Activated T-helper 2 cell treated with anti-CD3 and anti-CD28 coated beads, Interferon-gamma antibody, Interleukin-2, Interleukin-4, amounts not matched to agents 10 μg/mL and 5 μg/mL and 100 μg/mL, durations not matched to agents 14 hours and 24 hours and 36 hours (primary cell): ENCODE data around the gene LETM1. TPM values are rescaled to one million over a fixed set of nuclear protein-coding genes. Genes with fewer than 3 reads are reported as not detected.

Experiments used
- DNase-seq: peaks from one replicate; pipeline ENCODE4 v3.0.0; 2021; ENCODE audit warnings: low spot score
- H3K27ac Mint-ChIP-seq: one replicate; pipeline ENCODE4 v1.8.0; 2021; ENCODE audit warnings: mixed read lengths
- H3K27me3 Mint-ChIP-seq: one replicate; pipeline ENCODE4 v1.8.0; 2021; ENCODE audit warnings: low read depth, mixed read lengths
- H3K36me3 Mint-ChIP-seq: one replicate; pipeline ENCODE4 v1.8.0; 2021; ENCODE audit warnings: low read depth, mixed read lengths
- H3K4me1 Mint-ChIP-seq: one replicate; pipeline ENCODE4 v1.8.0; 2021; ENCODE audit warnings: low read depth, mixed read lengths
- H3K4me3 Mint-ChIP-seq: one replicate; pipeline ENCODE4 v1.8.0; 2021; ENCODE audit warnings: low read depth, mild to moderate bottlenecking, moderate library complexity, mixed read lengths
- H3K9me3 Mint-ChIP-seq: one replicate; pipeline ENCODE4 v1.8.0; 2021; ENCODE audit warnings: mixed read lengths
- intact Hi-C: fragments of 100-400 bp; cut with micrococcal nuclease; formaldehyde crosslinking; loops from one replicate; pipeline ENCODE4 v1.15.1; 2023
- total RNA-seq: library from RNA; stranded (reverse); gene quantifications from 2 replicates; pipeline ENCODE4 v1.2.3, GENCODE V29; 2022

Gene LETM1
- total RNA-seq, 1 donor from 2014 or later: 76.6 TPM

DNA sequence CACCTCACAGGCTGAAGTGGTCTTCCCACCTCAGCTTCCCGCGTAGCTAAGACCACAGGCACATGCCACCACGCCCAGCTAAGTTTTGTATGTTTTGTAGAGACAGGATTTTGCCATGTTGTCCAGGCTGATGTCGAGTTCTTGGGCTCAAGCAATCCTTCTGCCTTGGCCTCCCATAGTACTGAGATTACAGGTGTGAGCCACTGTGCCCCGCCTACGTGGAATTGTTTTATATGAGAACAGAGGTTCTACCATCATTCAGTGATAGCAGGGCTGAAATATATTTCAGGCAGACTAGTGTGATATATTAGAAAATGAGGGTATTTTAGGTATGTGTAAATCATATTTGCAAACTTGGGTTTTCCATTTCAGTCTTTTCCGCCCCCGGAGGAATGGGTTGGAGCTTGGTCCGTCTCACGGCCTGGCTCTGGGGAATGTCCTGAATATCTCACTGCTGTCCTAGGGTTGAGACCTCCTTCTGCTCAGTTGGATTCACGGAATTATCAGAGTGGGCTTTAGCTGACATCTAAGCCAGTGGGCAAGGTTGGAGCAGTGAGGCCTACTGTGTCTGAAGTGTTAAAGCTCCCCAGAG lies 35.1 kb upstream of the LETM1 start:
- Mint-ChIP-seq H3K27ac (no peak overlapping the region), H3K4me3 (no peak overlapping the region), H3K27me3 (no peaks in the 10 kb centered on the region), H3K4me1 (peaks cover 29% of the 10 kb centered on the region), H3K9me3 (no peaks in the 10 kb centered on the region), H3K36me3 (peaks cover 45% of the 10 kb centered on the region)
- intact Hi-C loops: no loop called here
- no peak for DNase-seq

DNA sequence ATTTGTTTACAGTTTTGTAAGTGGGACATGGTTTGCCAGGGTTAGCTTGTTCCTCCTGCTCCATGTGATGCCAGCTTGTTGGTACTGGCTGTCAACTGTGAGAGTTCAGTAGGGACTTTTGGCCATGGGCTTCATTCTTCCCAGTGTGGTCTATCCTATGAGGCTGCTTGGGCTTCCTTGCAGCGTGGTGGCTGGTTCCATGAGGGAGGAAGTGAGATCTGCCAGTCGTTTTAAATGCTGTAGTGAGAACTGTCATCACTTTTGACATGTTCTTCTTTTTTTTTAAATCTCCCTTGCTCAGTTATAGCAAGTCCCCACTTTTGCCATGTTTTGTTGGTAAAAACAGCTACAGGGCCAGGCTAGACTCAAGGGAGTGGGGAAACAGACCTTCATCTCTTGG lies 31.1 kb upstream of the LETM1 start:
- Mint-ChIP-seq H3K36me3 (peaks cover 37% of the 10 kb centered on the region), H3K4me3 (no peak overlapping the region), H3K27me3 (no peaks in the 10 kb centered on the region), H3K27ac (peak overlapping the region; percentile 58), H3K4me1 (peaks cover 37% of the 10 kb centered on the region), H3K9me3 (no peaks in the 10 kb centered on the region)
- DNase-seq: no peak
- intact Hi-C loops: no loop called here

DNA sequence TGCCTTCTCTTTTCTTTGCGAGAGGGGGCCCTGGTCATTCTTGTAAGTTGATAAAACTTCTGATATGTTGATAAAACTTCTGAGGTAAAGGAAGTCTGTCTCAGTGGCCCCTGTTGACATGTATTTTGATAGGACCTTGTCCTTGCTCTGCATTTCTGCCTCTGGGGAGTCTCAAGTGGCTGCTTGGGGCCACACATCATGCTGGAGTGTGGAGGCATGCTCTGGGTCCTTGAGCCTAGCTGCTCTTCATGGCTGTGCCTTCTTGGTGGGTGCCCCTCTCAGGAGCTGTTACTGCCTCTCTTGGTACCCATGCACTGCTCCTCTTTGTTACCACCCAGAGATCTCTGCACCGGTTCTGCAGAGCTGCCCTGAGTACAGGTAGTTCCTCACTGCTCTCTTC lies 29.5 kb upstream of the LETM1 start:
- no peaks in the 10 kb centered on the region for H3K27me3 Mint-ChIP-seq
- H3K4me3 Mint-ChIP-seq: no peak overlapping the region
- no peak for DNase-seq
- H3K4me1 Mint-ChIP-seq: peaks cover 41% of the 10 kb centered on the region
- H3K27ac Mint-ChIP-seq: peak overlapping the region; percentile 43
- no peaks in the 10 kb centered on the region for H3K9me3 Mint-ChIP-seq
- peaks cover 42% of the 10 kb centered on the region for H3K36me3 Mint-ChIP-seq
- intact Hi-C loops: no loop called here

DNA sequence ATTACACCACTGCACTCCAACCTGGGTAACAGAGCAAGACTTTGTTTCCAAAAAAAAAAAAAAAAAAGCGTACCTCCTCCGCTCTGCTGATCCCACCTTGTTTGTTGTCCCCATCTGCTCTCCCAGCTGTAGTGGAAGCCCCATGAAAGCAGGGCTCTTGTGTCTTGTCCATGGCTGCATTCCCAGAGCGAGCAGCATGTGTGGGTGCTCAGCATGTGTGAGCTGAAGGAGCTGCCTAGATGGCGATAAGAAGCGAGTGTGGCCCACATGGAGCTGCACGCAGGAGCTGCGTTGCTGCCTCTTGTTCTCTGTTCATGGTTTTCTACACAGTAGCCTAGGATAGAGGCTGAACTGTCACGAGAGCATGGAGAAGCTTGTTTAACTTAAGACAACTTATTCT lies 27.6 kb upstream of the LETM1 start:
- intact Hi-C loops: no loop called here
- H3K9me3 Mint-ChIP-seq: no peaks in the 10 kb centered on the region
- no peak for DNase-seq
- peak overlapping the region; percentile 74 for H3K27ac Mint-ChIP-seq
- peaks cover 48% of the 10 kb centered on the region for H3K36me3 Mint-ChIP-seq
- no peak overlapping the region for H3K4me3 Mint-ChIP-seq
- no peaks in the 10 kb centered on the region for H3K27me3 Mint-ChIP-seq
- H3K4me1 Mint-ChIP-seq: peaks cover 51% of the 10 kb centered on the region

DNA sequence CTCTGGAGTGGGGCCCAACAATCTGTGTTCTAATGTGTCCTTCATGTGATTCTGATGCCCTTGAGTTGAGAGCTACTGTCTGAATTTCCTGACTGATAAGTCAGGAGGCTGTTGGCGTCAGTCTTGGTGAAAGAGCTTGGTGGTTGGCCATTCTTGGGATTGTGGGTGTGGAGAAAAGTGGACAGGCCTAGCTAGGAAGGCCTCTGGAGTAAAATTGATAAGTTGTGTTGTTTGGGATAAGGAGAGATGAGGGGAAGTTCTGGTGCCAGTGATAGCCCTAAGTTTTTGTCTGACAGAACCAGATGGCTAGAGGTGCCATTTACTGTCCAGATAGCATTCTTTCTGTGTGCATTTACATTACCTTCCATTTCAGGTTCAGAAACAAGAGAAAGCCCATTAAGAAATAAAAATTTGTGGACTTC lies 26.9 kb upstream of the LETM1 start:
- Mint-ChIP-seq H3K36me3 (peaks cover 50% of the 10 kb centered on the region), H3K4me1 (peaks cover 53% of the 10 kb centered on the region), H3K27ac (no peak overlapping the region), H3K27me3 (no peaks in the 10 kb centered on the region), H3K4me3 (no peak overlapping the region), H3K9me3 (no peaks in the 10 kb centered on the region)
- intact Hi-C loops: no loop called here
- DNase-seq: no peak

DNA sequence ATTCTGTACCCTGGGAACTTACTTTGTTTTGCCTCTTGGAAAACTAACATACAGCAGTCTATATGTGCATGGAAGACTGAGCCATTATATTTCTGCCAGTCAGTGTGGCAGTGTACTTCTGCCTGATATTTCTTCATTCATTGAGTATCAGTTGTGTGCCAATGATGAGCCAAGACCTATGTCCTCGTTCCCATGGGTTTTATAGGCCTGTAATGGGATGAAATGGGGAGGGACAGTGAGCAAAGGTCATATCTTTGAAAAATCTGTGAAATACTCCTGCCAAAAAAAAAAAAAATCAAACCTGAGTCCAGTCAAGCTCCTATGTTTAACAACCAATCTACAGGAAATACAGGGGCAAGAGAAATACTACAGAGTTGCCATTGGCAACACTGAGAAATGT lies 24.4 kb upstream of the LETM1 start:
- DNase-seq: no peak
- no peaks in the 10 kb centered on the region for H3K9me3 Mint-ChIP-seq
- H3K4me3 Mint-ChIP-seq: no peak overlapping the region
- peaks cover 46% of the 10 kb centered on the region for H3K36me3 Mint-ChIP-seq
- H3K4me1 Mint-ChIP-seq: peaks cover 45% of the 10 kb centered on the region
- H3K27me3 Mint-ChIP-seq: no peaks in the 10 kb centered on the region
- peak overlapping the region; percentile 38 for H3K27ac Mint-ChIP-seq
- intact Hi-C loops: no loop called here

DNA sequence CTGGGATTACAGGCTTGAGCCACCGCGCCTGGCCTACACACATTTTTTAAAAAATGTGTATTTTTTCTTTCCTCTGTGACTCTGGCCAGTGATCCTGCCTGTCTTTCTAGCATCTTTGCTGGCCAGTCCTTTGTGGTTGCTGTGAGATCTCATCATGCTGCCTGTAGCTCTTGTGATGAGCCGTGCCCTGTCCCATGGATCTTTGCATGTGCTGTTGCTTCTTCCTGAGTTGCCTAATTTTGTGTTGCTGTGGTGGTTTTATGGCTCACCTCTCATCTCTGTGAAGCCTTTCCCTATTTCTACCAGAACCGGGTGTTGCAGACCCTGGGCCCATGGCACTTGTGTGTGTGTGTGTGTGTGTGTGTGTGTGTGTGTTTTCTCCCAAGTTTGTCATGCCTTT lies 23.5 kb upstream of the LETM1 start:
- Mint-ChIP-seq H3K27me3 (no peaks in the 10 kb centered on the region), H3K4me1 (peaks cover 47% of the 10 kb centered on the region), H3K4me3 (no peak overlapping the region), H3K27ac (peak overlapping the region; percentile 46), H3K36me3 (peaks cover 47% of the 10 kb centered on the region), H3K9me3 (no peaks in the 10 kb centered on the region)
- DNase-seq: no peak
- intact Hi-C loops: no loop called here

DNA sequence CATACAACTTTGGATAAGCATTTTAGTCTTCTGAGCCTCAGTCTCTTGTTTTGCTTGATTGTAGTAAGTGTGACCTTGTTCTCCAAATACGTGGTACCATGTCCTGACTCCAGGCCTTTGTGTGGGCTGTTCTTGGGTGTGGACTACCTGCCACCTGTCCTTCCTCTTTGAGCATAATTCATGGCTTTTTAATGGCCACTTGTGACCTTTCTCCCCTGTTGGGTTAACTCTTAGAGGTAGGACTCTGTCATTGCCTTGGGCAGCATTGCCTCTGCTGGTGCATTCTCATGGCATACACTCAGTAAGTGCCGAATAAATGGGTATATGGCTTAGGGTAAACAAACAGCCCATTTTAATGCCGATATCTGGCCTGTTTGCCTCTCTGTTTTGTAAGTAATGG lies 18.2 kb upstream of the LETM1 start:
- no peaks in the 10 kb centered on the region for H3K27me3 Mint-ChIP-seq
- intact Hi-C loops: loop anchor here (5.0 kb wide), 1 partner anchor 538 kb away; no protein-coding TSS in a partner anchor
- peak overlapping the region; percentile 99 for H3K4me3 Mint-ChIP-seq
- peaks cover 40% of the 10 kb centered on the region for H3K4me1 Mint-ChIP-seq
- H3K9me3 Mint-ChIP-seq: no peaks in the 10 kb centered on the region
- peak overlapping the region; percentile 54 for H3K27ac Mint-ChIP-seq
- H3K36me3 Mint-ChIP-seq: peaks cover 32% of the 10 kb centered on the region
- DNase-seq: no peak

DNA sequence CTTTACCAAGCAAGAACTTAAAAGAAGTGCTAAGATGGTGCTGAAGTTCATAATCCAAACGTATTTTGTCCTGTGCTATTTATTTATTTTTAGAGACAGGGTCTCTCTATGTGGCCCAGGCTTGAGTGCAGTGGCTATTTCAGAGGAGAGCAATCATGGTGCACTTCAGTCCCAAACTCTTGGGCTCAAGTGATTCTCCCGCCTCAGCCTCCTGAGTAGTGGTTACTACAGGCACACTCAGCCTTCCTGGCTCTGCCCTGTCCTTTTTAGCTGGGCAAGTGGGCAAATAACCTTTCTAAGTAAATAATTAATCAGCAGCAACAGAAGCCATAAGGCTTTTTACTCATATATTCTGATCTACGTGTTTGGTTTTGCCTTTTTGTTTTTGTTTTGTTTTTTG lies 17.8 kb upstream of the LETM1 start:
- H3K27me3 Mint-ChIP-seq: no peaks in the 10 kb centered on the region
- peaks cover 38% of the 10 kb centered on the region for H3K4me1 Mint-ChIP-seq
- H3K4me3 Mint-ChIP-seq: peak overlapping the region; percentile 99
- peak overlapping the region; percentile 54 for H3K27ac Mint-ChIP-seq
- H3K9me3 Mint-ChIP-seq: no peaks in the 10 kb centered on the region
- H3K36me3 Mint-ChIP-seq: peaks cover 30% of the 10 kb centered on the region
- intact Hi-C loops: loop anchor here (1.0 to 5.0 kb wide), 3 partner anchors 26 to 539 kb away; partner anchors contain the start of gene SLBP
- DNase-seq: no peak

DNA sequence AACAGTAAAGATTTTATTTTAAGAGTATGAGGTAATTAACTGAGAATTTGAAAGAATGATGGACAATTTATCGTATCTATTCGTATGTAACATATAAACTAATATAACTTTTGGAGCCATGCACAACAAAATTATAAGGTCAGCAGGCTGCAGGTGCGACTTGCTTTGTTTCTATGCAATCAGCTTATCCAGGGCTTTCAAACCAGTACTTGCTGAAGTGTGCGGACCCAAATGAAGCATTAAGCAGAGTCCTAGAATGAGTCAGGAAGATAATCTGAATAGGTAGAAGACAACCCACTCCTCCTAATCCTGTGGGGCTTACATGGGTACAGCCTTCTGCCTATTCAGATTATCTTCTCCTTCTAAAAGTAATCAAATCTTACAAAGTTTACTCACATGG lies 17.3 kb upstream of the LETM1 start:
- peak overlapping the region; percentile 97 for H3K27ac Mint-ChIP-seq
- peaks cover 36% of the 10 kb centered on the region for H3K4me1 Mint-ChIP-seq
- no peaks in the 10 kb centered on the region for H3K27me3 Mint-ChIP-seq
- H3K9me3 Mint-ChIP-seq: no peaks in the 10 kb centered on the region
- DNase-seq: no peak
- peak overlapping the region; percentile 99 for H3K4me3 Mint-ChIP-seq
- peaks cover 25% of the 10 kb centered on the region for H3K36me3 Mint-ChIP-seq
- intact Hi-C loops: loop anchor here (1.0 to 5.0 kb wide), 3 partner anchors 26 to 539 kb away; partner anchors contain the start of gene SLBP

DNA sequence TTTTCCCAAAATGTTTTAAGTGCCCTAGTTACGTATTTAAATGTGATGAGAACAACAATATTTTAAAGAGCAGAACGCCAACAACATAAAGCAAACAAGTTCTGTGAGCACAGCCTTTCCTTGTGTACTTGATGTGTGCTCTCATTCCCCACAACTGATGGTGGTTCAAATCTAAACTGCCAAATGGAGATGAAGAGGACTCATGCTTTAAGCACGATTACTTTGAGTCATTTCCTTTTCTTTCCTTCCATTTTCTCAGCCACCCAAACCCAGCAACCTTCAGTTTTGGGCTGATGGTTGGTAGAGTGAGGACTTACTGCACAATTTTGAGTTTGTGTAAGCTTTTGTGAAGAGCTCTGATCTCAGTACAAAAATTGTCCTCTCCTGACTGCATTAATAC lies 16.9 kb upstream of the LETM1 start:
- peak overlapping the region; percentile 97 for H3K27ac Mint-ChIP-seq

DNA sequence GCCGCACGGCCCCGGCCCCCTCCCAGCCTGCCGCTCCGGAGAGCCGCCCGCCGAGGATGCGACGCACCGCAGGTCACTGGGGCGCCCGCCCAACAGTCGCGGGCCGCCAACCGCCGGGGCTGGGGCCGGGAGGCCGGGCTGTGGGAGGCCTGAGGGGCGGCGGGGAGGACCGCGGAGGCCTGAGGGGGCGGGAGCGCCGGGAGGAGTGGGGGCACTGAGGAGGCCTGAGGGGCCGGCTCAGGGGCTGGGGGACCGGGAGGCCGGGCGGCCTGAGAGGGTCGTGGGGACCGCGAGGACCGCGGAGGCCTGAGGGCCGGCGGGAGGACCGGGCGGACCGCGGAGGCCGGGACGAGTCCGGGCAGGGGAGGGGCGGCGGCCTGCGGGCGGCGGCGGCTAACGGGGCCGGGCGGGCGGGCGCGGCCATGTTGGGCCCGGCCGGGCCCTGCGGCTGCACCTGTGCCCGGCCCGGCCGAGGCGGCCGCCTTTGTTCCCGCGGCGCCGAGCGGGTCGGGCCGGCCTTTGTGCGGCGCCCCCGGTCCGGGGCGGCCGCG lies 15.6 kb upstream of the LETM1 start:
- Mint-ChIP-seq H3K27ac (no peak overlapping the region), H3K27me3 (no peaks in the 10 kb centered on the region), H3K4me3 (no peak overlapping the region), H3K9me3 (no peaks in the 10 kb centered on the region), H3K36me3 (peaks cover 17% of the 10 kb centered on the region), H3K4me1 (peaks cover 29% of the 10 kb centered on the region)
- DNase-seq: no peak
- intact Hi-C loops: loop anchor here (2.0 to 5.0 kb wide), 3 partner anchors 151 to 541 kb away; partner anchors contain the start of genes SLBP, TACC3 and TMEM129

More for the DNA sequence above, 16.9 kb upstream of the LETM1 start:
- no peaks in the 10 kb centered on the region for H3K9me3 Mint-ChIP-seq
- no peaks in the 10 kb centered on the region for H3K27me3 Mint-ChIP-seq
- intact Hi-C loops: loop anchor here (1.0 to 5.0 kb wide), 3 partner anchors 26 to 539 kb away; partner anchors contain the start of gene SLBP
- peaks cover 36% of the 10 kb centered on the region for H3K4me1 Mint-ChIP-seq
- peak; percentile 33 for DNase-seq
- H3K36me3 Mint-ChIP-seq: peaks cover 25% of the 10 kb centered on the region
- peak overlapping the region; percentile 99 for H3K4me3 Mint-ChIP-seq
